GM12873 (cell line): ENCODE measurements around the gene CD74.

Source experiments
- TF ChIP-seq, protein P1 (sequence below): IDR thresholded peaks from 2 replicates; pipeline ENCODE4 v1.5.1; 2012; ENCODE audit warnings: low read depth, mild to moderate bottlenecking, moderate library complexity, low read length, control low read depth; ENCODE audit not compliant: insufficient read depth; ENCODE audit errors: missing control alignments

Gene CD74

DNA sequence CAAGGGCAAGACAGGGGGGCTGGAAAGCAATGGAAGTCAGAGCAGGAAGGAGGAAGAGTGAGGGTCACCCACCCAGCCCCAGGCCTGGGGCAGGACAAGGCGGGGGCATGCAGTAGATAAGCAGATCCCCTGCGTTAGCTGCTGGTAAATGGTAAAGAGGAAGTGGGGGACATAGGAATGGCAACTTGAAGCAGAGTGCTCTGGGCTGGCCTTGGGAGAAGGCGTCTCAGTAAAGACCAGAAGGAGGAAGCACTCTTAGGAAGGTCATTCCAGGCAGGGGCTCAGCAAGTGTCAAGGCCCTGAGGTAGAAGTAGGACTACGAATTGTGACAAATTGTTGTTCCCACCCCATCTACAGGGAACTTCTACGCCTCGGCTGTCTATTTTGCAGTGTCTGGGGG is 40.1 kb downstream of the CD74 start:
- TF ChIP-seq, protein P1, sequence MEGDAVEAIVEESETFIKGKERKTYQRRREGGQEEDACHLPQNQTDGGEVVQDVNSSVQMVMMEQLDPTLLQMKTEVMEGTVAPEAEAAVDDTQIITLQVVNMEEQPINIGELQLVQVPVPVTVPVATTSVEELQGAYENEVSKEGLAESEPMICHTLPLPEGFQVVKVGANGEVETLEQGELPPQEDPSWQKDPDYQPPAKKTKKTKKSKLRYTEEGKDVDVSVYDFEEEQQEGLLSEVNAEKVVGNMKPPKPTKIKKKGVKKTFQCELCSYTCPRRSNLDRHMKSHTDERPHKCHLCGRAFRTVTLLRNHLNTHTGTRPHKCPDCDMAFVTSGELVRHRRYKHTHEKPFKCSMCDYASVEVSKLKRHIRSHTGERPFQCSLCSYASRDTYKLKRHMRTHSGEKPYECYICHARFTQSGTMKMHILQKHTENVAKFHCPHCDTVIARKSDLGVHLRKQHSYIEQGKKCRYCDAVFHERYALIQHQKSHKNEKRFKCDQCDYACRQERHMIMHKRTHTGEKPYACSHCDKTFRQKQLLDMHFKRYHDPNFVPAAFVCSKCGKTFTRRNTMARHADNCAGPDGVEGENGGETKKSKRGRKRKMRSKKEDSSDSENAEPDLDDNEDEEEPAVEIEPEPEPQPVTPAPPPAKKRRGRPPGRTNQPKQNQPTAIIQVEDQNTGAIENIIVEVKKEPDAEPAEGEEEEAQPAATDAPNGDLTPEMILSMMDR = no peak

DNA sequence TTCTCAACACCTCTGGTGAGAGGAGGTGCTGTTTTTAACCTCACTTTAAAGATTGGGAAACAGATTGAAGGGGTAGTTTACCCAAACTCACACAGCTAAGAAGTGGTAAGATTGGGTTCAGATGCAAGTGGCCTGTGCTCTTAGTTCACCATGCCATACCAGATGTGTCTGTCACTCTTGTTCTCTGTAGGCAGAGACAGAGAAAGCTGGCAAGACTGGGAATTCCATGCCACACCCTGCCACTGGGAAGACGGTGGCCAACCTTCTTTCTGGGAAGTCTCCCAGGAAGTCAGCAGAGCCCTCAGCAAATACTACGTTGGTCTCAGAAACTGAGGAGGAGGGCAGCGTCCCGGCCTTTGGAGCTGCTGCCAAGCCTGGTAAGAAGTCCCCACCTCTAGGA is 44.2 kb downstream of the CD74 start:
- TF ChIP-seq, protein P1 = no peak

DNA sequence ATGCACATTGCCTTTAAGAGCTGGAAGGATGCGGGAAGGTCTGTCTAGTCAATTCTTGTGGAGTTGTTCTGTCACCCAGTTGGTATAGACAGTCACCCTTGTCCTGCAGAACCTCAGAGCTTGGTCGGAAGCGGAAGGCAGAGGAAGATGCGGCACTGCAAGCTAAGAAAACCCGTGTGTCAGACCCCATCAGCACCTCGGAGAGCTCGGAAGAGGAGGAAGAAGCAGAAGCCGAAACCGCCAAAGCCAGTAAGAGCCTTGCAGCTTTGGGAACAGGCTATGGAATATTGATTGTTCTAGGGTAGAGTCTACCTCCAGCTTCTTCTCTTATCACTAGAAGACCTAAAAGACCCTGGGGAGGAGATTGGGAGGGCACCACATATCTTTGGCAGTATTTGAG is 48.7 kb downstream of the CD74 start:
- TF ChIP-seq, protein P1 = no peak

DNA sequence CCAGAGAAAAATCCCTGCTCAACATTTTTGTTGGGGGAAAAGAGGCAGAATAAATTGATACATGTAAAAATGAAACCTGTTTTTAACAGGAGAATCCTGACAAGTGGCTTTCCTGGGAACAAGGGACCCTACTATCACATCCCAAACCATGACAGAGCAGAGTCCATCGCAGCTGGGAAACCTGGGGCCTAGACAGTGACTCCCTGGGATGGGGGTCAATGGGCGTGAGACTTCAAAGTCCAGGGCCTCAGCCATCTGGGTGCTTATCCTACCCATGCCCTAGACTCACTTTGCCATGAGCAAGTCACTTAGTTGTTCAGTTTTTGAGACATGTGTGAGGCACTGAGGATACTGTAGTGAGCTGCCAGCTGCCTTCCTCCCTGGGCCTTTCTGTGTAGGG is 49.5 kb downstream of the CD74 start:
- TF ChIP-seq, protein P1 = no peak

DNA sequence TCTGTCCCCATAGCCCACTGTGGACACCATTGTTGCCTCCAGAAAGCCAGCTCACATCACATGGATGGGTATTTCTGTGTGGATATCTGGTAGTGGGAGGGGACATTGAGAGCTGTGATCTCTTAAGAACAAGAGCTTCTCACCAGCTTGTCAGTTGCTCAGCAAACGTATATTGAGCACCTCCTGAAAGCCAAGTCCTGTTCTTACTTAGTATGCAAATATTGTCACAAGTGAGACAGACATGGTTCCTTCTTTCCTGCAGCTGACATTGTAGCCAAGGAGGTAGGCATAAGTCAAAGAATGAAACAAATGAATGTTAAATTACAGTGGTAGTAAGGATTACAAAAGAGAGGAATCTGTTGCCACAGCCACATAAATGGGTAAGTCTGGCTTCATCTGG is 51.4 kb downstream of the CD74 start:
- TF ChIP-seq, protein P1 = no peak

DNA sequence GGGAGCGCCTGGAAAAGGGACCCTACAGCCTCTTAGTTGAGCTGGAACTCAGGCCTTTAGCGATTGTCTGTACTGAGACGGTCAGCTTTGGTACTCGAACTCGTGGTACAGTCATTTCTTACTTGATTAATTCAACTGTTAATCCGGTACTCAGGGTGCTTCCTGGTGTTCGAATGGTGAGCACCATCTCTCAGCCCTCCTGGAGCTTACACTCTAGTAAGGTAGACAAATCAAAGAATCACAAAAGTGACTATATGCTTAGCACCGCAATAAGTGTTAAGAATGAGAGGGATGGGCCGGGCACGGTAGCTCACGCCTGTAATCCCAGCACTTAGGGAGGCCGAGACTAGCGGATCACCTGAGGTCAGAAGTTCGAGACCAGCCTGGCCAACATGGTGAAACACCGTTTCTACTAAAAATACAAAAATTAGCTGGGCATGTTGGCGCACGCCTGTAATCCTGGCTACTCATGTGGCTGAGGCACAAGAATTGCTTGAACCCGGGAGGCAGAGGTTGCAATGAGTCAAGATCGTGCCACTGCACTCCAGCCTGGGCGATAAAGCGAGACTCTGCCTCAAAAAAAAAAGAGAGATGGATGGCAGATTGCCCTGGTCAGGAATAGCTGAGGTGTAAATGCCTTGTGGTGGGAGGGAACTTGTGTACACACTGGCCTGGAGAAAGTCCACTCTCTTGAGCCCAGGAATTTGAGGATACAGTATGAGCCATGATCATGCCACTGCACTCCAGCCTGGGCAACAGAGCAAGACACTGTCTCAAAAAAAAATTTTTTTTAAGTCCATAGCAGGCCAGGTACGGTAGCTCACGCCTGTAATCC is 54.2 kb downstream of the CD74 start:
- TF ChIP-seq, protein P1 = no peak

DNA sequence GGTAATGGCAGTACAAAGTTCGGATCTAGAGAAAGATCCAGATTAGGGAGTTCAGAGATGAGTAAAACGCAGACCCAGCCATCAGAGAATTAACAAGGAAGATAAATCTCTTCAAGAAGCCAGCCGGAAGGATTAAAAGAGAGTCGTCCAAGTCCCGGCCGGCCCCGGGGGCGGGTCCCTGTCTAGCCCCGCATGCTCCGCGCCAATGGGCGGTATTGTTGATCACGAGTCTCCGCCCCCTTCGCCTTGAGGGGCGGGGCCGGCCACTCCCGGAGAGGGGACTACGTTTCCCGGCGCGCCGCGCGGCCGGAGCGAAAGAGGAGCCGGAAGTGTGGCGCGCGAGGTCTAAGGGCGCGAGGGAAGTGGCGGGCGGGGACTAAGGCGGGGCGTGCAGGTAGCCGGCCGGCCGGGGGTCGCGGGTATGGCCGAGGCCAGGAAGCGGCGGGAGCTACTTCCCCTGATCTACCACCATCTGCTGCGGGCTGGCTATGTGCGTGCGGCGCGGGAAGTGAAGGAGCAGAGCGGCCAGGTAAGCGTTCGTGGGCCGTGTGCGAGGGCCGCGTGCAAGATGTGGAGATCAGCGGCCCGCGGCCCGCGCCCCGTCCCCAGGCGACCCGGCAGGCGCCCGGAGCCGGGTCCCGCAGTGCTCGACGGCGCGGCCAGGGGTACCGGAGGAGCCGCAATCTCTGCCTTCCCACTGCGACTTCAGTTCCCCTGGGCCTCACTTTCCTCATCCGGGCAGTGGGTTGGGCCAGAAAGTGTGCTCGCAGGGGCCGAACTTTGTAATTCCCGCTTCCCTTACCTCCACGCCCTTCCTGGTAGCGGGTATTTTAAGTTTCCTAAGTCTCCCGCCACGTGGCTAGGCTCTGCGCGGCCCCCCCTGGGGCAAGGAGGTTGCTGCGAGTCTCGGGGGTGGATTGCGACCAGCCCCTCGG is 55.1 kb downstream of the CD74 start, which contains the start of gene TCOF1:
TSS of gene TCOF1 (plus strand) at position 372 of the 935 bp plus-strand sequence. CDS start at position 422, 50 bp downstream.
- TF ChIP-seq, protein P1 = no peak
